Fibroblast of the aortic adventitia (primary cell): Measurements from ENCODE around the gene TMEM212. TPM values are rescaled to one million over a fixed set of nuclear protein-coding genes. Genes with fewer than 3 reads are reported as not detected.

ENCODE experiments used
- DNase-seq: peaks from one replicate; pipeline ENCODE4 v3.0.0-alpha.2; 2010; ENCODE audit warnings: low read depth
- H3K4me3 ChIP-seq: 2 replicates; pipeline ENCODE4 v1.5.1; 2011; ENCODE audit warnings: low read depth, mild to moderate bottlenecking, control low read depth, low read length, moderate library complexity
- total RNA-seq: library from RNA; depleted of rRNA; stranded (reverse); fragments of >200 nt; gene quantifications from 2 replicates; pipeline ENCODE4 v1.2.3, GENCODE V29; 2012; ENCODE audit warnings: low replicate concordance
- TF ChIP-seq, protein P1 (sequence below): IDR thresholded peaks from 2 replicates; pipeline ENCODE4 v1.5.1; 2011; ENCODE audit warnings: mild to moderate bottlenecking, low read length, control low read depth, inconsistent platforms; ENCODE audit not compliant: insufficient read depth

Gene TMEM212
- total RNA-seq, 1 donor, result not detected

DNA sequence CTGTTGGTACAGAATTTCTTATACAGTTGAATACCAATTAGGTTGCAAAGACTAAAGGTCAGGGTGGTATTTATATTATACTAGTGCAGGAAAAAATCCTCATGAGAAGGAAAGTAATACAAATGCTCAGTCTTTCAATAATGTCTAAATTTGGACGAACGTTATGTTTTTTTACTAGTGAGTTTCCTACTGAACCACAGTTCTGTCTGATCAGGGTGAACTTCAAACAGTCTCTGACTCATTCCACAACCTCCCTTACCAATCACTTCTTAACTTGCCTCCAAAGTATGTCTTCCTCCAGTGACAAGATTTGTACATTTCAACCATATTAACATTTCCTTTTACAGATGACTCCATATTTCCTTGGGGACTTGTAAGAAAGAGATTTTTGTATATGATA lies 3.4 kb downstream of the TMEM212 start:
- H3K4me3 ChIP-seq, result no peak overlapping the region
- peak; percentile 37 for DNase-seq
- TF ChIP-seq, protein P1, sequence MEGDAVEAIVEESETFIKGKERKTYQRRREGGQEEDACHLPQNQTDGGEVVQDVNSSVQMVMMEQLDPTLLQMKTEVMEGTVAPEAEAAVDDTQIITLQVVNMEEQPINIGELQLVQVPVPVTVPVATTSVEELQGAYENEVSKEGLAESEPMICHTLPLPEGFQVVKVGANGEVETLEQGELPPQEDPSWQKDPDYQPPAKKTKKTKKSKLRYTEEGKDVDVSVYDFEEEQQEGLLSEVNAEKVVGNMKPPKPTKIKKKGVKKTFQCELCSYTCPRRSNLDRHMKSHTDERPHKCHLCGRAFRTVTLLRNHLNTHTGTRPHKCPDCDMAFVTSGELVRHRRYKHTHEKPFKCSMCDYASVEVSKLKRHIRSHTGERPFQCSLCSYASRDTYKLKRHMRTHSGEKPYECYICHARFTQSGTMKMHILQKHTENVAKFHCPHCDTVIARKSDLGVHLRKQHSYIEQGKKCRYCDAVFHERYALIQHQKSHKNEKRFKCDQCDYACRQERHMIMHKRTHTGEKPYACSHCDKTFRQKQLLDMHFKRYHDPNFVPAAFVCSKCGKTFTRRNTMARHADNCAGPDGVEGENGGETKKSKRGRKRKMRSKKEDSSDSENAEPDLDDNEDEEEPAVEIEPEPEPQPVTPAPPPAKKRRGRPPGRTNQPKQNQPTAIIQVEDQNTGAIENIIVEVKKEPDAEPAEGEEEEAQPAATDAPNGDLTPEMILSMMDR, result no peak

DNA sequence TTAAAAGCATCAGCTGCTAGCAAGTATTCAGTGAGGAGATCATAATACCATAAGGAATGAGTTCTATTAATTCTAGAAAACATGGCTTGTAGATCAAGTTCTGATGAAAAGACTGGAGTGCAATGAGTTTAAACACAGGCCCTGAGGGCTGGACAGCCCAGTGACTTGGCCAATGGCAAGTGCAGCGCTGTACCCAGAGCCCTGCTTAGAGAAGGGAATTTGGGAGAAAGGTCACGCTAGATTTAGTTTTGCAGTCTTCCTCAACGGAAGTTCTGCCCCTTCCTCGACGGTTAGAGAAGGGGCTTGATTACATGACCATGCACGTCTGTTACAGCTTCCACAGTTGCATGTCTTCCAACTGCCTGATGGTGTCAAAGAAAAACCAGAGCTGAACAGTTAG lies 4.0 kb downstream of the TMEM212 start:
- TF ChIP-seq, protein P1, result no peak
- no peak overlapping the region for H3K4me3 ChIP-seq

DNA sequence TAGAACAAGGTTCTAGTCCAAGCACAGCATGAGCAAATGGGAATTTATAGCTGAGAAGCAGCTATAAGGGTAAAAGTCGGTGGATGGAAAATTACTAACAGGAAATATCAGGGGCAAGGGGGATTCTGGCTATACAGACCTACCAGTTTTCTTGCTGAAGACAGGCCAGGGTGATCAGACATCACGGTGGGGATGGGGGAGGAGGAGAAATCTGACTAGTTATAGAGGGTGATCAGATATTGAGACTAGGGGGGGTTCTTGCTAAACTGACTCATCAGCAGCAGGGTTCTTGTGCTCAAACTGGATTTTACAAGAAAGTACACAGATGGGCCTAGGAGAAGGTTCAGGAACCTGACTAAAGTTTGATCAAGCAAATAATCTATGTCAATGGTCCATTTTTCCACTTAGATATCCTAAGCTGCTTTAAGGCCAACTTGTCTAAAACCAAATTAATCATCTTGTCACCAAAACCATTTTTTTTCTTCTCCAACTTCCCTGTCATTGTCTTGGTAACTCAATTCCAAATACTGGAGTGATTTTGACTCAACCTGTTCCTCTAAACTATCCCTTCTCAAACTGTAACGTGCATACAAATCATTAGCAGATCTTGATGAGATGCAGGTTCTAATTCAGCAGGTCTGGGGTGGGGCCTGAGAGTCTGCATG lies 4.6 kb downstream of the TMEM212 start:
- DNase-seq, result no peak
- TF ChIP-seq, protein P1, result no peak
- H3K4me3 ChIP-seq, result no peak overlapping the region

More for the DNA sequence above, 4.0 kb downstream of the TMEM212 start:
- DNase-seq, result no peak

DNA sequence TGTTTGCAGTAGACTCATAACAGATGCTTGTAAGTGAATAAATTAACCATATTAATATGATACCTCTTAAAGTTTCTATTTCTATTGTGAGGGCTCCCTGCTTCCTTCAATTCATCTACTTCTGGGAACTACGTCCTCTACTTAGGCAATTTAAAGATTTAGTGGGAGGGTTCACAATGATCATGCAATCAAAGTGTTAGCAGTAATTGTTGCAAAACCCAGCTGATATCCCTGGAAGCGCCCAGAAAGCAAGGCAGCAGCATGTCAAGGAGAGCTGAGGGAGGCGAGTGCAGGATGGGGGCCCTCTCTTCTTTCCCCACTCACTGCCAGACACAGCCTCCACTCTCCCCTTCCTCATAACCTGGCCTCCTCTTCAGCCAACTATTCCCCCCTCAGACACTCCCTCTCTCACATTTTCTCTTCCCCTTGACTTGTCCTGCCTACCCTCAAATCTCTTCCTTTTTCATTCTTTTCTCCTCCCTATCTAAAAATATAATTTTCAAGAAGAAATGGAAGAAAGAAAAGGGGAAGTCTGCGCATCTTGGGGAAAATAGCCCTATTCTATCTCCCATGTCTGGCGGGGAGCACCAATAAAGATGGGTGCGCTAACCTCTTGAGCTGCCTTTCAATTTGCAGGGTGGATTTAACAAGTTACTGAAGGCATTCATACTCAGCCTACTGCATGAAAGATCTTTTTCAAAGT lies 6.6 kb downstream of the TMEM212 start:
- TF ChIP-seq, protein P1, result no peak
- DNase-seq, result no peak
- H3K4me3 ChIP-seq, result no peak overlapping the region

DNA sequence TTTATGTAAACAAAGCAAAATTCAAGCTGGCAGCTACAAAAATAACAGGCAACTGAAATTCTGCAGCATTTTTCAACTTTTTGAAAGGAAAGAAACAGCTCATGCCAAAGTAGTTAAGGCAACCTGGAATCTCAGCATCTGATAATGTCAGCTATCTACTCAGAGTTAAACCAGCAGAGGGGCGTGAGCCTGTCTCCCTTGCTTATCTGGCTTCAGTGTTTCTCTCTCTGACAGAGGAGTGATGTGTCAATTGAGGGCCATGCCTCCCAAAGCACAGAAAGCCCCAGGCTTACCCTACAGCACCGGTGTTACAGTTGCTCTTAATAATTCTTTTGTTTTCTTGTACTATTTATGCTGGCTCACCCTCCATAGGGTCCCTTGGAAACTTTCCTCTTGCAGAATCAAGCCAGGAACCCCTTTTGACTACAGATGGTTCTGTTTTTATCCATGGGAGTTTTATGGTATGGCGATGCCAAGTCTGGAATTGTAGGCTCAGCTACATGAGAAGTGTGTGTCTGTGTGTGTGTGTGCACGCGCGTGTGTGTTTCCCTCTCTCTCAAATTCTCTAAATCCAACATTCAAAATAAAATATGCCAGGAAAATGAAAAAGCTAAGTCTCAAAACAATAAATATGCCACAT lies 7.3 kb downstream of the TMEM212 start:
- H3K4me3 ChIP-seq, result no peak overlapping the region
- DNase-seq, result peak; percentile 44
- TF ChIP-seq, protein P1, result no peak

DNA sequence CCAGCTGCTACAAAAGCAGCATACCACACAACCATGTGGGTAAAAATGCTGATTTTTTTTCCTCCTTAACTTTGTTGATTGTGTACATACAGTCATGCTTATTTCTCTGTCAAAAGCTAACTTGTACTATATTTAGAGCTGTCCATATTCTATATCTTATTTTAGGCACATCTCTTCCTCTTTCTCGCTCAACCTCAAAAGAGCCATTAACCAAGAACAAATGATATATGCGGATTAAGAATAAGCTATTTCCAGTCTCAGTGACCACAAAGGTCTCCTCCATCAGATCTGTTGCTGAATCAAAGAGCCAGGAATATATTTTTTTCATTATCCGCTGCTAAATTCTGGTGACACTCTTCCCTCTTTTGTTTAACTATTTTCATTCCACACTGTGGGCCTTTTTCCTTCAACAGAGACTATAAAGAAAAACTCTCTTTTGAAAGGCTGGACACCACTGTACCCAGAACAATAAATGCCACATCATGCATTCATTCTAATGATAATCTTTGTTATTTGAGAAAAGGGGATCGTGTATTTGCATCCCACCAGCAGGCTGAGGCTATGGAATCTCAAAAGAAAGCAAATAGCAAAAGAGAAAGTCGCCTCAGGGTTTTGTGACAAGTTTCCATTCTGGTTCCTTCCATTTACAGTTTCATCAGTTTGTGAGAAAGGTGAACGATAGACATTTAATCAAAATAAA lies 8.0 kb downstream of the TMEM212 start:
- no peak for DNase-seq
- TF ChIP-seq, protein P1, result no peak
- H3K4me3 ChIP-seq, result no peak overlapping the region
